Fibroblast of lung (primary cell): ENCODE results near the gene CELF2. TPM values are rescaled to one million over a fixed set of nuclear protein-coding genes. Genes with fewer than 3 reads are reported as not detected.

ENCODE experiments used
- DNase-seq, 2 donors: peaks; one replicate each; pipeline versions ENCODE4 v3.0.0 to v3.0.0-alpha.2; 2010; ENCODE audit warnings: low read depth in 2 of 2
- H2AFZ ChIP-seq: 2 replicates; pipeline ENCODE4 v1.5.1; 2012; ENCODE audit warnings: low read length, control low read depth, inconsistent platforms
- H3K27ac ChIP-seq: 2 replicates; pipeline ENCODE4 v1.5.1; 2011; ENCODE audit warnings: low read length, control low read depth; ENCODE audit not compliant: insufficient read depth
- H3K27me3 ChIP-seq: 2 replicates; pipeline ENCODE4 v1.5.1; 2011; ENCODE audit warnings: mild to moderate bottlenecking, low read length; ENCODE audit not compliant: control insufficient read depth, insufficient read depth
- H3K36me3 ChIP-seq: 2 replicates; pipeline ENCODE4 v1.5.1; 2011; ENCODE audit warnings: low read length; ENCODE audit not compliant: control insufficient read depth, insufficient read depth
- H3K4me1 ChIP-seq: 2 replicates; pipeline ENCODE4 v1.5.1; 2011; ENCODE audit warnings: low read length; ENCODE audit not compliant: control insufficient read depth, insufficient read depth; ENCODE audit errors: extremely low read depth
- H3K4me2 ChIP-seq: 2 replicates; pipeline ENCODE4 v1.5.1; 2011; ENCODE audit warnings: low read length, control low read depth; ENCODE audit not compliant: insufficient read depth; ENCODE audit errors: extremely low read depth
- H3K4me3 ChIP-seq, 4 experiments: fragments of 200-600 bp in 1 of 4; sonication (generic) in 1 of 4; replicated peaks in 1 of 4; 2 replicates each; pipeline ENCODE4 v1.5.1; 2011 to 2016; ENCODE audit warnings: low read length in 4 of 4, low read depth in 3 of 4, mild to moderate bottlenecking in 3 of 4, control low read depth in 2 of 4, inconsistent platforms in 1 of 4, mixed read lengths in 1 of 4; ENCODE audit not compliant: insufficient read depth in 1 of 4; ENCODE audit errors: control extremely low read depth in 1 of 4
- H3K79me2 ChIP-seq: 2 replicates; pipeline ENCODE4 v1.5.1; 2012; ENCODE audit warnings: mild to moderate bottlenecking, low read length, inconsistent platforms; ENCODE audit not compliant: control insufficient read depth, insufficient read depth
- H3K9ac ChIP-seq: 2 replicates; pipeline ENCODE4 v1.5.1; 2011; ENCODE audit warnings: mild to moderate bottlenecking, low read length, control low read depth; ENCODE audit not compliant: insufficient read depth
- H3K9me3 ChIP-seq: 2 replicates; pipeline ENCODE4 v1.5.1; 2012; ENCODE audit warnings: low read depth, low read length; ENCODE audit not compliant: control insufficient read depth, insufficient read depth
- H4K20me1 ChIP-seq: 2 replicates; pipeline ENCODE4 v1.5.1; 2011; ENCODE audit warnings: low read length; ENCODE audit not compliant: control insufficient read depth, insufficient read depth; ENCODE audit errors: extremely low read depth
- EZH2 ChIP-seq: IDR thresholded peaks from 2 replicates; pipeline ENCODE4 v1.5.1; 2012; ENCODE audit warnings: low read length, control low read depth, mild to moderate bottlenecking; ENCODE audit errors: missing control alignments
- polyA plus RNA-seq, 2 donors: library from polyadenylated mRNA; depleted of rRNA in 1 of 2; stranded (reverse) in 1 of 2; unstranded in 1 of 2; fragments of >200 nt; gene quantifications; 2 replicates each; pipeline ENCODE4 v1.2.1, GENCODE V29; 2011 to 2012; ENCODE audit warnings: missing spikeins in 1 of 2
- total RNA-seq: library from RNA; depleted of rRNA; stranded (reverse); fragments of >200 nt; gene quantifications from 2 replicates; pipeline ENCODE4 v1.2.1, GENCODE V29; 2014
- TF ChIP-seq, protein P1 (sequence below), 2 donors: IDR thresholded peaks in 1 of 2; conservative IDR thresholded peaks in 1 of 2; 1 replicate in 1 of 2; 2 replicates in 1 of 2; pipeline ENCODE4 v1.5.1; 2011 to 2012; ENCODE audit warnings: low read length in 2 of 2, control low read depth in 1 of 2, inconsistent platforms in 1 of 2, low read depth in 1 of 2, mild to moderate bottlenecking in 1 of 2

CELF2 gene
- total and polyA plus RNA-seq, 2 donors (not counting 1 experiment from before 2014, with no cell fraction given): 16.9 to 25.1 TPM

DNA sequence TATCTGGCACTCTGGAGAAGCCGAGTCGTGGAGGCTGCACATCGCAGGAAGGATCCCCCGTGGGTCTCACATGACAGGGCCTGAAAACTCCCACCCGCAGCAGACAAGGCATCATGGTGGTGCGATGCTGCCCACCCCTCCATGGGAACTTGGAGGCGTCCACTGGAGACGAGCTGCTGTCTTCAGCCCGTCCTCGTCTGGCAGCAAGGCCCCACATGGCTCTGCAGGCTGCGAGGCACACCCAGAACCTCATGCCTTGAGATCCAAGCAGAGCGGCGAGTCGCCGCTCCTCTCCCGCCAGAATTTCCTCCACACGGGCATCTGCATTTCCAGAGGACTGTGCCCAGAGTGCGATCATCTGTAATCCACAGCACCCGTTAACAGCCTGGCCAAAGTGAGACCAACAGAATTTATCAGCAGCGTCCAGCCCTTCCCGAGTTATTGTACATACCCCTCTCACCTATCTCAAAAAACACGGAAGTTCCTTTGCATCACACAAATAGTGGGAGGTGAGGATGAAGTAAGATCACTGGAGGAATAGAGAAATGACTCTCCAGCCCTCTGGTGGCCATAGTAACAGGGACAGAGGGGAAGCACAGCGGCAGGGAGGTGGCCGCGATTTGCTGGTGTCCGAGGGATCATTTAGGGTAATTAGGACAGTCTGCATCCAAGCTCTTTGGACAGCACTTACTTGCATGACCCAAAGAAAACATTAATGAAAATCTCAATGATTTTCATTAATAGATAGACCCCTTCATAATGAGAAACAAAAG lies 301.3 kb downstream of the CELF2 start:
- Histone ChIP-seq H3K9ac (no peak overlapping the region), H3K4me1 (no peaks in the 10 kb centered on the region), H3K27me3 (no peaks in the 10 kb centered on the region), H3K79me2 (no peaks in the 10 kb centered on the region), H3K9me3 (no peaks in the 10 kb centered on the region), H3K4me2 (no peak overlapping the region), H3K36me3 (no peaks in the 10 kb centered on the region), H4K20me1 (no peaks in the 10 kb centered on the region), H3K27ac (no peak overlapping the region), H3K4me3 (no peak overlapping the region), H2AFZ (no peak overlapping the region)
- no peak for DNase-seq
- TF ChIP-seq, protein P1, sequence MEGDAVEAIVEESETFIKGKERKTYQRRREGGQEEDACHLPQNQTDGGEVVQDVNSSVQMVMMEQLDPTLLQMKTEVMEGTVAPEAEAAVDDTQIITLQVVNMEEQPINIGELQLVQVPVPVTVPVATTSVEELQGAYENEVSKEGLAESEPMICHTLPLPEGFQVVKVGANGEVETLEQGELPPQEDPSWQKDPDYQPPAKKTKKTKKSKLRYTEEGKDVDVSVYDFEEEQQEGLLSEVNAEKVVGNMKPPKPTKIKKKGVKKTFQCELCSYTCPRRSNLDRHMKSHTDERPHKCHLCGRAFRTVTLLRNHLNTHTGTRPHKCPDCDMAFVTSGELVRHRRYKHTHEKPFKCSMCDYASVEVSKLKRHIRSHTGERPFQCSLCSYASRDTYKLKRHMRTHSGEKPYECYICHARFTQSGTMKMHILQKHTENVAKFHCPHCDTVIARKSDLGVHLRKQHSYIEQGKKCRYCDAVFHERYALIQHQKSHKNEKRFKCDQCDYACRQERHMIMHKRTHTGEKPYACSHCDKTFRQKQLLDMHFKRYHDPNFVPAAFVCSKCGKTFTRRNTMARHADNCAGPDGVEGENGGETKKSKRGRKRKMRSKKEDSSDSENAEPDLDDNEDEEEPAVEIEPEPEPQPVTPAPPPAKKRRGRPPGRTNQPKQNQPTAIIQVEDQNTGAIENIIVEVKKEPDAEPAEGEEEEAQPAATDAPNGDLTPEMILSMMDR (conservative IDR thresholded peaks at IDR 0.05 in 1 of 2, IDR thresholded peaks at IDR 0.05 in 1 of 2; ENCODE audit: low read depth in 1 of 2, low read length in 2 of 2): no peak
- no peak for TF ChIP-seq EZH2

DNA sequence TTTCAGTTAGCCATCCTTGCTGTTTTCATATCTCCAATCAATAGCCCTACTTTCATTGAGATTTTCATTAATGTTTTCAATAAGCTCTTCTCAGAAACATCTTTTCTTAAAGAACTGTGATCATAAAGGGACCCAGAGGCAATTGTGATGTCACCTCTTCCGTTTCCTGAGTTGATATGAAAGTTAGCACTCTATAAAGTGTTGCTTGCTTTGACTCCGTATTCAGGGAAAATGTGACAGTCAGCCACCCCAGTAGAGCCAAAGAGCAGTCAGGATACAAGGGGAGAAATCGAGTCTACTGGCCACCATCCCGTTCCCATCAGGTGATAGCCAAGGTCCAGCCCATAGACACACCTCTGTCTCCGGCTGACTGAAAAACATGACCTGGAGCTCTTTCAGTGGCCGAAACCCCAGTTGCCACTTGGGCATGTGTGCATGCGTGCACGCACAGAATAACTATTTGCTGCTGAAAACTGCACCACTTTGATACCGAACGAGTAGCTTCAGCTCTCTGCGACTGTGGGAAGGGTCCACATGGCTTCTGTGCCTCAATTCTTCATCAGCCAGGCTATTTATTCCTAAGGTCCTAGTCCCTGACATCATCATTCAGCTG lies 302.4 kb downstream of the CELF2 start:
- no peak for DNase-seq
- no peaks in the 10 kb centered on the region for H4K20me1 ChIP-seq
- no peak overlapping the region for H3K9ac ChIP-seq
- no peaks in the 10 kb centered on the region for H3K27me3 ChIP-seq
- H3K27ac ChIP-seq: no peak overlapping the region
- no peak overlapping the region for H3K4me2 ChIP-seq
- no peaks in the 10 kb centered on the region for H3K36me3 ChIP-seq
- no peak overlapping the region for H2AFZ ChIP-seq
- no peak overlapping the region for H3K4me3 ChIP-seq
- no peaks in the 10 kb centered on the region for H3K4me1 ChIP-seq
- TF ChIP-seq, protein P1 (conservative IDR thresholded peaks at IDR 0.05 in 1 of 2, IDR thresholded peaks at IDR 0.05 in 1 of 2; ENCODE audit: low read depth in 1 of 2, low read length in 2 of 2): no peak
- TF ChIP-seq EZH2: no peak
- no peaks in the 10 kb centered on the region for H3K79me2 ChIP-seq
- no peaks in the 10 kb centered on the region for H3K9me3 ChIP-seq

DNA sequence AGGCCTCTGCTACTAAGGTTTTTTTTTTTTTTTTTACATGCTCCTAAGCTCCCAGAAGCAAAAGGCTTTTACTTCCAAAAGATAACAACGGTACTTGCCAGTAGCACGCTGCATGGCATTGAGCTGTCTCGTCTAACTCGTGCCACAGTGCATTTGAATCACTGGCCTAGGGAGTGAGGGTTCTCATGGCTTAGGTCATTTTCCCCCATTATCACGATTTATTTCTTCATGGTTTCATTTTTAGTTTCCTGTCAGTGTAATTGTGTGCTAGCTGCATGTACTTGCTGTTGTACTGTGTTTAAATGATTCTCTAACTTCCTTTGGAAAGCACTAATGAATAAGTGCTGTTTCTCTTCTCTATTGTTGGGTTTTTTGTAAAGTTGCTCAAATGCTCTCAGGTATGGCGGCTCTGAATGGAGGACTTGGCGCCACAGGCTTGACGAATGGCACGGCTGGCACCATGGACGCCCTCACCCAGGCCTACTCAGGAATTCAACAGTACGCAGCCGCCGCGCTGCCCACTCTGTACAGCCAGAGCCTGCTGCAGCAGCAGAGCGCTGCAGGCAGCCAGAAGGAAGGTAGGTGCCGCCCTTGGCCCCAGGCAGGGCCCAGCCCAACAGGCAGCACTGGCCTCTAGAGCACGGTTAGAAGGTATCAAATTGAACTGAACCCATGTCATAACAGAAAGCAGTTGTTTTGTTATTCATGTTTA lies 303.3 kb downstream of the CELF2 start:
- no peaks in the 10 kb centered on the region for H3K79me2 ChIP-seq
- no peak for DNase-seq
- H3K27ac ChIP-seq: no peak overlapping the region
- peaks cover under 1% of the 10 kb centered on the region for H3K4me1 ChIP-seq
- no peak overlapping the region for H3K9ac ChIP-seq
- no peak overlapping the region for H3K4me3 ChIP-seq
- H2AFZ ChIP-seq: no peak overlapping the region
- no peaks in the 10 kb centered on the region for H3K27me3 ChIP-seq
- no peak for TF ChIP-seq EZH2
- no peaks in the 10 kb centered on the region for H3K9me3 ChIP-seq
- no peaks in the 10 kb centered on the region for H3K36me3 ChIP-seq
- H3K4me2 ChIP-seq: no peak overlapping the region
- no peaks in the 10 kb centered on the region for H4K20me1 ChIP-seq
